Colon (tissue), 2 donors: Measurements from ENCODE around the gene CNTNAP5.

Experiments used
- FAIRE-seq: peaks from 2 replicates; lab custom pipeline; 2012; peaks lifted over from hg19 to GRCh38; lab: Jason Lieb, UNC
- donor health status: control.
- donor health status: control.

The CNTNAP5 gene

DNA sequence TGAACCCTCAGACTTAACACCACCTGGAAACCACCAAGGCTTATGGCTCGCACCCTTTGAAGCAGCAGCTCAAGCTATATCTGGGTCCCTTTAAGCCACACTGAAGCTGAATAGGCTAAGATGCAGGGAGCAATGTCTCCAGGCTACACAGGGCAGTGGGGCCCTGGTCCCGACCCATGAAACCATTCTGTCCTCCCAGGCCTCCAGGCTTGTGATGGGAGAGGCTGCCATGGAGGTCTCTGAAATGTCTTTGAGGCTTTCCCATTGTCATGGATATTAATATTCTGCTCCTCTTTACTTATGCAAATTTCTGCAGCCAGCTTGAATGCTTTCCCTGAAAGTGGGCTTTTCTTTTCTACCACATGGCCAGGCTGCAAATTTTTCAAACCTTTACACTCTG, 608.7 kb downstream of the CNTNAP5 start:
- FAIRE-seq: no peak

DNA sequence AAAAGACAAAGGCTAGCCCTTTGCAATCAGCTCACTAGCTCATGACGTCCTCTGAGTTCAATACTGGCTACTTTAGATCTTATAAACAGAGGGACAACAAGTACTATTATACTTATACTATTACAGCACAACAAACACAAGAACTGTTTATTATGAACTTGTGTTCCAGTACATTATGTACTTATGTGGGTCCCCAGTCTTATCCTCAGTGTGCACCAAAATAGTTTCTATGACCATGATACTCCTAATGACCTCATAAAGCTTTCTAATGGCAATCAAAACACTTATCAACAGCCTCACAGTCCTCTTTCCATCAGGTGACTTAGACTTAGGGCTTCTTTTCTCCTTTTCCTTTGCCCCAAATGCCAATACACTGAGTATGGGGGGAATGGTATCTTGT, 614.4 kb downstream of the CNTNAP5 start:
- no peak for FAIRE-seq

DNA sequence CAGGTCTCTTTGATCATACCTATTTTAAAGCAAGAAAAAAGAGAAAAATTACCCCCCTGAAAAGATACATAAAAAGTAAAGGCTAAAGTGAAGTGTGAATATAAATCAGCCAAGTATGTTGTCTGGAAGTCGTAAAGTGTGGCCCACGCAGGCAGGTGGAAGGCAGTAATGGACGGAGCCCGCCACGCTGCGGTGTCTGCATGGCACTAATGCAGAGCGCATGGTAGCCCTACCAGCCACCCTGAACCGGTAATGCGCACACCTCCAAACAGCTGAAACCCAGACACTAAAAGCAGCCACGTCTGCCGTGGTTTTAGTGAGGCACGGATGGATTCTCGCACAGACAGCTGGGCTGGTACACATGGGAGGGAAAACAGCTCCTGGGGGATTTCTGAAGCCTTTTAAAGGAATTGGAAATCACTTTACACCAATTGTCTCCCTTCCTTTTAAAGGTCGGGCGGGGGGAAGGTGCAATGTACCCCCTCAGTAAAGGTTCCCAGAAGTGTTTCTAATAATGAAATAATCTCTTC, 615.2 kb downstream of the CNTNAP5 start:
- FAIRE-seq: no peak

DNA sequence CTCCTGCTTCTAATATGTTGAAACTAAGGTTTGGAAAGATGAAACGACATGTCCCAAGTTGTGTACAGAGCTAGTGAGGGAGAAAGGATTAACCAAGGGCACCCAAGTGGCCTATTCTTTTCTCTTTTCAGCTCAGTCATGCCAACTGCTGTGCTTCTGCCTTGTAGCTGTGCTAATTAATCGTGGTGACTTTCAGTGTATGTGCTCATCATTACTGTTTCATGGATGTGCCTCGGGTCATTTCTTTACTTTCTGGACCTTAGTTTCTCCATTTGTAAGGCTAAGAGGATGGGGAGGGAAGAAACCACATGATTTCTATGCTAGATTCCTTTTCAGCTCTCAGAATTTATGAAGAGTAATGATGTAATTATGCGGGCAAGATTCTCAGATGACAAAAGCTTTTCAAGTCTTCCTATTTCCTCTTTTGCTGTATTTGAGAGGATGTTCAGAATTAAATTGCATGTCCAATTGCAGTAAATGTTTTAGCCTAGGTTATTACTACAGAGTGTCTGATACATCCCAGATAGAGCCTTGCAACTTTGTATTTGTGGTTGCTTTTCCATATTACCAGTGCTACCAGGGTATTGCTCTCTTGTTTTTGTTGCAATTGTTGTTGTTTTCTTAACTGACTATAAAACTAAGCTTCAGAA, 621.2 kb downstream of the CNTNAP5 start:
- FAIRE-seq: no peak

DNA sequence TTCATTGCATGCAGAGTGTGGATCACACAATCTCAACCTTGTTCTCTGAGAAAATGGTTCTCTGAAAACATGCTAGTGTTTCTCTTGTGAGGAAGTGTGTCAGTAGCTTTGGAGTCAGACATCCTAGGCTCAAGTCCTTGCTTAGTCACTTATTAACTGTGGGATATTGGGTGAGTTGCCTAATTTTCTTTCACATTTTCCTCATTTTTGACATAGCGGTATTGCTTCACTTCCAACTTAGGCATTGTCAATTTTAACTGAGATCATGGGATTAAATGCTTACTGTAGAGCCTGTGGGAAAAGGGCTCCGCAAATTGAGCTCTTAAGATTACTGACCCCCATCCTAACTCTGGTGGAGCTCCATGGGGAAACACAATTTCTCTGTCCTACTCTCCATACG, 622.2 kb downstream of the CNTNAP5 start:
- FAIRE-seq: no peak

DNA sequence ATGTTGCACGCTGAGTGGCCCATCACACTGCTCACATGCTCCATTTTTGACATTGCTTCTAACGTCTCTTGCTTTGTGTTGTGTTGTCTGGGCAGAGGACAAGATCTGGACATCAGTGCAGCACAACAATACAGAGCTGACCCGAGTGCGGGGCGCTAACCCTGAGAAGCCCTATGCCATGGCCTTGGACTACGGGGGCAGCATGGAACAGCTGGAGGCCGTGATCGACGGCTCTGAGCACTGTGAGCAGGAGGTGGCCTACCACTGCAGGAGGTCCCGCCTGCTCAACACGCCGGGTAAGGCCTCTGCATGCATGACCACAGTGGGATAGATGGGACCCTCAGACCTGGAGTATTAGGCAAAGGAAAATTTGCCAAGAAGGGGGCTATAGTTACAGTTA, 622.6 kb downstream of the CNTNAP5 start:
- FAIRE-seq: no peak

DNA sequence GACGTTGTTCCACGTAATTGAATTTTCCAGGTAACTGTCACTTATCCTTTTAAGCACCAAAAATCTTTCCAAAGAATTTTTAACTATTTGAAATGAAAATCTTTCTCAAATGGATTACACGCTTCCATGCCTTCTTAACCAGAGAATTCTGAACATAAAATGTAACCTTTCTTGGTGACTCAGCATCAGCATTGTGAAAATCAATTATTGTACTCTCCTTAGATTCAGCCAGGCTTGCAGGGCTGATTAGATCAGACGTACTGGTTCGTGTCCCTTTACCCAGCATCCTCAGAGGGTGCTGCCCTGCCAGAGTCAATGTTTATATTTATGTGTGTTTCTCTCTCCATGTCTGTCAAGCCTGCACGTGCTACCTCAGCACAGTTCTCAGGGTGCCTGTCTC, 623.9 kb downstream of the CNTNAP5 start:
- no peak for FAIRE-seq

DNA sequence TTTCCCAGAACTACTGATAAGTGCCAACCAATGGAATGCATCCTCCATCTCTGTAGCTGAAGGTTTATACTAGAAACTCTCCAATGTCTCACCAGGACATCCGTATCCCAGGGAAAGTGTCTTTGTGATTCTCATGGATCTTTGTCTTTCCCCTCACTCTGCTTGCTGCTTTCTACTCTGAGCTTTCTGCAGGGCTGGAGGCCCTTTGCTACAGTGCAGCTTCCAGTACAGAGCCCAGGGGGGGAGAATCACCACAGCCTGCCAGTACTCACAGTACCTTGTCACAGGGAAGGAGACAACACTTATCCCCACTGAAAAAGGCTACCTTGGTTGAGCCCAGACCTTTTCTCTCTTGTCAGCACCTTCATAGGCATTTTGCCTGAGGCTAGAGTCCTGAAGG, 627.0 kb downstream of the CNTNAP5 start:
- no peak for FAIRE-seq

DNA sequence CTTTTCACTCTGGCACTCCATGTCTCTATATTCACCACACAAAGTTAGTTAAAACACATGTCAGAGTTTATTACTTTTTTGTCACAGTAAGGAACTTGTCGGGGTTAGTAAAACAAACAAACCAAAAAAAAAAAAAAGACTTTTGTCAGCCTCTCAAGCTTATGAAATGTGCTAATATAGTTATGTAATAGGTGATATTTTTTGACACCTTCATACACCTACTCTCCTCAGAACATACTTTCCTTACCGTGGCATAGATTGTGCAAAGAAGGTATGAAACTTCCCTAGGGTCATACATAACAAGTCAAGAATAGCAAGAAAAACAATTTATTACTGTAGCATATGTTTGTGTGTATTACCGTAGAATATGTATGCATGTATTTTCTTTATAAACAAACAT, 633.3 kb downstream of the CNTNAP5 start:
- FAIRE-seq: no peak

DNA sequence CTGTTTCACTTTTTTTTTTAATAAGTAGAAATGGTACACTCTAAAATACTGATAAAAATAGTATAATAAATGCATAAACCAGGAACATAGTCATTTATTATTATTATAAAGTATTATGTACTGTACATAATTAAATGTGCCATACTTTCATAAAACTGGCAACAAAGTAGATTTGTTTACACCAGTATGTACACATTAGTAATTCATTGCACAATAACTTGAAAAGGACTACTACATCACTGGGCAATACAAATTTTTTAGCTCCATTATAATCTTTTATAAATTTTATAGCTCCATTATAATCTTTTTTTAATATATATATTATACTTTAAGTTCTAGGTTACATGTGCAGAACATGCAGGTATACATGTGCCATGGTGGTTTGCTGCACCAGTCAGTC, 636.5 kb downstream of the CNTNAP5 start:
- FAIRE-seq: no peak

DNA sequence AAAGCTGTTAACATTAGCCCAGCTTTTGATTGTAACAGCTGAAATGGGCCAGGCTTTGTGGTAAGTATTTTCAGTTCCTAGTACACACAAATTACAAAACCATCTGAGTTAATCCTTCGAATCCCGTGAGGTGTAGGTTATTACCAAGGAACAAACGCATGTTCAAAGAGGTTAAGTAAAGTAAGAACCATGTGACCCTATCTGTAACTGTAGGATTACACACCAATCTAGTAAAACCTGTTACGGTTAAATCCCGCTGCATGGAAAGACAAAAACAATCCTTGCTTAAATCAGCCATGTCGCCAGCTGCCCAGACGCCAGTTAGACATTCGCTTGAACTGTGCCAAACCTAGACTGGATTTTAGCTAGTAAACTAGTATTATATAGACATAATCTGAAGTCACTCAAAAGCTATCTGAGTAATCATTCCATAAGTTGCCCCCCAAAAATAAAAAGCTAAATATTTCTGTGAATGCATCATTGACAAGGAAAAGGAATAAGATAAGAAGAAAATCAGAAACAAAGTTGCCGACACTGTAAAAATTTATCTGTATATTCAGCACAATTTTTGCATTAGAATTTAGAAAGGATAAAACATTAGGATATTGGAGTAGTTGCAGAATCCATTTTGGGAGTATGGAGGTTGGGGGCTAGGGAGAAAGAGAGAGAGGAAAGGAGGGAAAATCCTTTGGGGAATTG, 638.0 kb downstream of the CNTNAP5 start:
- FAIRE-seq: no peak

DNA sequence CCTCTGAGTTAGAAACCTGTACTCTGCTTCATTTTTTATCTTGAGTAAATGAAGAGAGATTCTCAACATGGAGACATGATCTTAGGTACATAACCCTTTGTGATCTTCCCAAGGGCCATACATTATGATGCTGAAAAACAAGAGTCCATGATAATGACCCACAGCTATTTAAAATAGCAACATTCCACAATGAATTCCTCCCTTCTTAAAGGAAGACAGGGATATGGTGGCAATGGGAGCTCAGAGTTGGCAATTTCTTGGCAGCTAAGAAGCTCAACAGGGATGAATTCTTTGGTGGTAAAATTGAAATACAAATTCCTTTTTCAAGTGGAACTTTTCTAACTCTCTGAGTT, 638.5 kb downstream of the CNTNAP5 start:
- FAIRE-seq: no peak

DNA sequence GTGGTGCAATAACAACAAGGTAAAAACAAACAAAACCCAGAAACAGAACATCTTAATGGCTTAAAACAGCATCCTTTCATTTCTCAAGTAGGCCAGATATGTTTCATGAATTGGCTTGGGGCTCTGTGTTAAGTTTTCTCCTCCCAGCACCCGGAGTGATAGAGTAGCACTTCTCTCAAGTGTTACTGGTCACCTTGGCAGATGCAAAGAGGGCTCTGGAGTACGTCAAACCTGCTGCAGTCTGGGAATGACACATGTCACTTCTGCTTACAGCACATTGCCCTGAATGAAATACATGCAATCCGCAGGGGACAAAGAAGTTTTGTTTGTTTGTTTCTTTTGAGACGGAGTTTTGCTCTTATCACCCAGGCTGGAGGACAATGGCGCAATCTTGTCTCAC, 639.3 kb downstream of the CNTNAP5 start:
- no peak for FAIRE-seq

DNA sequence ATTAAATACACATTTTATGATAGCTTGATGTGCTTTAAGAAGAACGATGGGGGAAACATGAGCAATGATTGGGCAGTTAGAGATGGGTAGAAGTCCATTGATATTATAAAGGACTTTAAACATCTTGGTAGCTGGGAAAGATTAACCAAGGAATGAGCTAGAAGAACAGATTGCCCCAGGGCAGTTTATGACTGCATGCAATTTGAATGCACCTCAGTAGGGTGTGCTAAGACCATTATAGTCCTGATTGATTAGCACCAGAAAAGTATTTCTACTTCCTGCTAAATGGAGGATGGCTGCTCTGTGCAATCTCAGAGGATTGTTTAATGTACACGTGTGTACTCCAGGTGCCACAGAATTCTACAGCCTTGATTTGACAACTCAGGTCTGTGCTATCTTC, 641.9 kb downstream of the CNTNAP5 start:
- FAIRE-seq: no peak

DNA sequence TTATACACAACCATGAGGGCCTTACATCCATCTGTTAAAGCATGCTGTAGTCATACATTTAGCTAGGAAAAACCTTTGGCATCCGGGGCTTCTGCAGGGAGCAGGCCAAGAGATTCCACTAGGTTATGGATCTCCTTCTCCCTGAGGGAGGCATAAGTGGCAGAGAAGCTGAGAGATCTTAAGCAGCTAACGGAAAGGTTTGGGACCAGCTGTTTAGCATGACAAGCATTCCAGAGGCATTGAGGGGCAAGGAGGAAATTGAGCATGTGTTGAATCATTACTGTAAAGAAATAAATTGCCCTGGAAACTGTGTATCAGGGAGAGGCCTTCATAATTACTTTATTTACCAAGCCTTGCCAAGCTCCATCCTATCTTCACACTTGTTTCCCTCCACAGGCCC, 643.1 kb downstream of the CNTNAP5 start:
- FAIRE-seq: no peak

DNA sequence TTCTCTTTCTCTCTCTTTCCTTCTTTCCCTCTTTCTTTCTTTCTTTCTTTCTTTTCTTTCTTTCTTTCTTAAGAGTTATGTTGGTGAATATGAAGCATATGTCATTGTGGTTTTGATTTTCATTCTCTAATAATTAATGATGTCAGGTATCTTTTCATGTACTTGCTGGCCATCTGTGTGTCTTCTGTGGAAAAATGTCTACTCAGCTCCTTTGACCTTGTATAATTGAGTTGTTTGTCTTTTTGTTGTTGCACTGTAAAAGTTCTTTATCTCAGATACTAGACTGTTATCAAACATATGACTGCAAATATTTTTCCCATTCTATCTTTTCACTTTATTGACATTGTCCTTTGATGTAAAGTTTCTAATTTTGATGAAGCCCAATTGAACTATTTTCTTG, 645.1 kb downstream of the CNTNAP5 start:
- no peak for FAIRE-seq

DNA sequence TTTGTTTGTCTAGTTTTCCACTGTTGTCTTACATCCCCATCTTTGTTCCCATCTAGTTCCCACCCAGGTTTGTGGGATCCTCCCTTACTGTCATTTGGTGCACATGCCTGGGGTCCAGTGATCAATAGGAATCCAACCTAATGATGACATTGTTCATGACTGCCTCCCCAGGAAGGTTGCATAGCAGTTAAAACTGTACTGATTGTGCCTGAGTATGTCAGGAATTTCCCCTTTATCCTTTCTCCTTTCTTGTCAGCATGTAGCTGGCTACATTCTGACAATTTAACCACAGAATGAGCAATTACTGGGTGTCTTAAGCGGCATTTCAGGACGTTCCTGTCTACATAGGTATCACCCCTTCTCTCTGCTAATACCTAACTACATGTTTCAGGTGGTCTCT, 653.0 kb downstream of the CNTNAP5 start:
- no peak for FAIRE-seq

DNA sequence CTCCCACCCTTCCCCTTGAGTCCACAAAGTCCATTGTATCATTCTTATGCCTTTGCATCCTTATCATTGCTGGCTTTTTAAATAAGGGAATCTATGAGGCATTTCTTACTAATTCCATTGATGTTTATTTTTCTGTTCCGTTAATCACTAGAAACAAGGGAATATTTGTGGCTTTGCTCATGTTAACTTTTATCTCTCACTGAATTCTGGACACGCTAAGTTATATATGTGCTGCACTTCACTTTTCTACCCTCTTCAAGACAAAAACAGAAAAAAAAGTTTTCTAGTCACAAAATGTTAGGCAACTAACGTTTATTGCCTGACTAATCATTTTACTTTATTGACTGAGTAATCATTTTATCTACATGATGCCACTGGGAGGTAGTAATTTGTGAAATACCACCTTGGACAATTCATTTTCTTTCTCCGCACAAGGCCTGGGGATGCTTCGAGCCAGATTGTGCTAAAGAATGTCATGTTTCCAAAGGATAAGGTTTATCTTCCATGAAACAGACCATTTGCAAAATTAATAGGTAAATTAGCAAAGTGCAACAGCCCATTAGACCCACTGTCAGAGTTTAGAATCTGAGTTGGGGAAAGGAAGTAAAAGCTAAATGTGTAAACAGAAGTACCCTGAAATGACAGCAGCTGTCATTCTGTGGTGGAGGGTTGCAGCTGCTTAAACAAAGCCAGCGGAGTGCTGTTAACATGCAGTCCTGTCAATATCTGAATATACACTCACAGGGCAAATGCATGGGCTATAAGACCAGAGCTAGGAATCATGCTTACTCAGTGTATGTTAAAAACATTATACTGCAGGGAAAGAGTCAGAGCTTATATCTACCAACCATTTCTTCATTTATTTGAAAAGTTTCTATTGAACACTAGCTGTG, 658.7 kb downstream of the CNTNAP5 start:
- FAIRE-seq: no peak

DNA sequence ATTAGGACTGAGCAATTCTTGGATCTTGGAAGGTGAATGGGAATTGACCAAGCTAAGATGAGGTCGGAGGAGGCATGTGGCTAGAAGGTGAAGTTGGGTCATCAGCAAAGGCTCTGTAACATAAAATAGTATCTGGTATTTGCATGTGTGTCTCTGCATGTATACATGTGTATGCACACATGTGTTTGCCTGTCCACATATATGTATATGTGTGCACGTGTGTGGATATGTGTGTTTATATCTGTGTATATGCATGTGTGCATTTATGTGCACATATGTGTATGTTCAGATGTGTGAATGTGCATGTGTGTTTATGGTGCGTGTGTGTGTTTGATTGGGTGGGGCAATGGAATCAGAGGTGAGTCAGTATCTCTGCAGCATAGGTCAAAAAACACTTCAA, 664.3 kb downstream of the CNTNAP5 start:
- FAIRE-seq: no peak

DNA sequence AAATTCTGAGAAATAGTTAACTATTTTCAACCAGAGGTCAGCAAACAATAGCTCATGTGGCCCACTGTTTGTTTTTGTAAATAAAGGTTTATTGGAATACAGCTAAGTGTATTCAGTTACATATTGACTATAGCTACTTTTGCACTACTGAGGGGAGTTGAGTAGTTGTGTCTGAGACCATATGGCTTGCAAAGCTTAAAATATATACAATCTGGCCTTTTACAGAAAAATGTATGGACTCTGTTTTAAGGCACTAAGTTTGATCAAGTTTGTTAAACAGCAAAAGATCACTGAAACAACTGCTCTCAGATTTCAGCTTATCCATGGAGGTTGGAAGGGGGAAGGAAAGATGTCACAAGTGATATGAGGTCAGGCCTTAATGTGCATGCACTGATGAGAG, 667.1 kb downstream of the CNTNAP5 start:
- no peak for FAIRE-seq

DNA sequence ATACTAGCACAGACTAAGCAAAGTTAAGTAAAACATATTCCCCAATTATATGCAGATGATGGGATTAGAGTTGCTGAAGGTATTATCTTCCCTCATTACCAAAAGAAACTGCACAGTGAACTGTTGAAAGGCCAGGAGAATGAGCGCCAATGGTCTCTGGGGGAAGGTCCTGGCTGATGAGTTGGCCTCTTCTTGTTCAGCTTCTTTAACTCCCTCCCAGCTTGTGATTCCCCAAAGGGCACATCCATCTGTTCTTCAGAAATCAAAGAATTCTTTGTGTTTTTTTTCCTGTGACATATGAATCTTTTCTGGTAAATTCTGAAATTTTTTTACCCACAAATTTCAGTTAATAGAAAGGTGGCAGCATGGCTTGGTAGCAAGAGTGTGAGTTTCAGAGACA, 667.6 kb downstream of the CNTNAP5 start:
- no peak for FAIRE-seq

DNA sequence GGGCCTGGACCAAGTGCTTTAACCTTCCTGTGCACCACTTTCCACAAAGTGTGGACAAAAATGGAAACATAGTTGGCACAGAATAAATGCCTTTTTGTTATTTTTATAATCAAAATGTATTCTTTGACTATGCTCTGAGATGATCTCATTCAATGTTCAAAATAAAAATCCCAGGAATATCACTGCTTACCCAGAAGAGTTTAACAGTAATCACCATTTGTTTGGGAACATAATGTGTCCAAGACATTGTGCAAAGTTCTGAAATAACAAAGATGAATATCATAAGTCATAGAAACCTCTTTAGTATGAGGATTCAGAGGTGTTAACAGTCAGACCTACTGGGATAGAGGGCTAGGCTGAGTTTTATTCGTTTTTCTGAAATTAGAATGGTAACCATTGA, 668.1 kb downstream of the CNTNAP5 start:
- no peak for FAIRE-seq

DNA sequence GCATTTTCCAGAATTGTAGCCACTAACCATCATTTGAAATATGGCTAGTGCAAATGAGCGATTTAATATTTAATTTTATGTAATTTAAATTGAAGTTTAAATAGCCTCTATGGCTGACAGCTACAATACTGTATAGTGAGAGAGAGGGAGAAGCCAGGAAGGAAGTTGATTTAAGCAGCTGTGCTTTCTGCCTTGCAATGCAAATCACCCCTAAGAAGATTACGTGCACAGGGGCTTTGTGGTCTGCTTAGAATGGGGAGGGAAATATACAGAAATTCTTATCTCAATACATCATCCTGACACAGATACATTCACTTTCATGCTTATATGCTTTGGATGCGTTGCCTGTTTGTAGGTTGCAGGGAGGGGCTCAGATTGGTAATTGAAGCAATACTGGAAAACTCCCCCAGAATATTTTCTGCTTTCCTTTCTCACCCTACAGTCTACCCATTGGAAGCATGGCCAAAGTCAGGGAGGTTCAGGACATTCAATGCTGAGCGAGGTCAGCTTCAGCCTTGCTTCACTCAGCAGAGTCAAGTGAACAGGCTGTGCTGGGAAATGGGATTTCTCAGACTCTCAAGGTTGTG, 674.0 kb downstream of the CNTNAP5 start:
- FAIRE-seq: no peak
